Measurements from ENCODE around the gene OR5I1.
"Not testable (repeated sequence)": the region's sequence is repeated elsewhere in the genome, so short reads cannot be mapped to it uniquely, and the experiment has no call there.

The OR5I1 gene

GRCh38 chr11:55895216-55895615 is 41.0 kb downstream of the OR5I1 start:
- H3K27me3 ChIP-seq (ENCODE audit: control insufficient read depth, insufficient read depth, low read length): no peaks in the 10 kb centered on the region
- no peaks in the 10 kb centered on the region for H3K36me3 ChIP-seq (ENCODE audit: control insufficient read depth, insufficient read depth, low read length)
- no peak overlapping the region for H3K27ac ChIP-seq (ENCODE audit: low read depth, low read length)
- H3K9ac ChIP-seq (ENCODE audit: low read length): no peak overlapping the region
- no peaks in the 10 kb centered on the region for H3K4me1 ChIP-seq (ENCODE audit: control insufficient read depth, insufficient read depth, low read length)
- peaks cover 17% of the 10 kb centered on the region; the same call in 1 of the 2 replicates for H3K9me3 ChIP-seq (ENCODE audit: control insufficient read depth, insufficient read depth, low read depth, low read length)
- H3K4me3 ChIP-seq (ENCODE audit: low read depth, low read length): no peak overlapping the region

DNA sequence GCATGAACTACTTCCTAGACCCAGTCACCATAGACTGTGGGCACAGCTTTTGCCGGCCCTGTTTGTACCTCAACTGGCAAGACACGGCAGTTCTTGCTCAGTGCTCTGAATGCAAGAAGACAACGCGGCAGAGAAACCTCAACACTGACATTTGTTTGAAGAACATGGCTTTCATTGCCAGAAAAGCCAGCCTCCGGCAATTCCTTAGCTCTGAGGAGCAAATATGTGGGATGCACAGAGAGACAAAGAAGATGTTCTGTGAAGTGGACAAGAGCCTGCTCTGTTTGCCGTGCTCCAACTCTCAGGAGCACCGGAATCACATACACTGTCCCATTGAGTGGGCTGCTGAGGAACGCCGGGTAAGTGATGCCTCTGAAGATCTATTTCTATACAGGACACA is 50.7 kb downstream of the OR5I1 start:
- H3K4me1 ChIP-seq (ENCODE audit: control insufficient read depth, insufficient read depth, low read length); H3K36me3 ChIP-seq (ENCODE audit: control insufficient read depth, insufficient read depth, low read length); H3K4me3 ChIP-seq (ENCODE audit: low read depth, low read length); H3K9ac ChIP-seq (ENCODE audit: low read length); H3K9me3 ChIP-seq (ENCODE audit: control insufficient read depth, insufficient read depth, low read depth, low read length); H3K27me3 ChIP-seq (ENCODE audit: control insufficient read depth, insufficient read depth, low read length); H3K27ac ChIP-seq (ENCODE audit: low read depth, low read length): not testable (repeated sequence)

Measured in HUES6 (cell line).